PC-9 (cell line): Measurements from ENCODE around the gene C8G. TPM values are rescaled to one million over a fixed set of nuclear protein-coding genes. Genes with fewer than 3 reads are reported as not detected.

ENCODE experiments used
- BruUV-seq: library from RNA; stranded (reverse); fragments of 400-500 nt; replicated peaks from 2 replicates; lab custom pipeline; 2021; lab: Mats Ljungman, UMichigan
- CTCF ChIA-PET: fragments of 300-600 bp; sonication (Branson Sonifier 250); formaldehyde crosslinking; loops from one replicate; lab custom pipeline; 2022; ENCODE audit warnings: antibody characterized with exemption; lab: Charles Lee
- POLR2A ChIA-PET: fragments of 300-600 bp; sonication (Branson Sonifier 250); formaldehyde crosslinking; loops from one replicate; lab custom pipeline; 2022; ENCODE audit warnings: antibody characterized with exemption; ENCODE audit not compliant: unreplicated experiment; lab: Charles Lee
- DNase-seq, 2 experiments: peaks; one replicate each; pipeline versions ENCODE4 v3.0.0 to v3.0.0-alpha.2; 2015 to 2022; ENCODE audit warnings: mixed read lengths in 1 of 2
- H2AFZ ChIP-seq: fragments of 200-600 bp; sonication (generic); 2 replicates; pipeline ENCODE4 v1.8.1; 2017; ENCODE audit warnings: antibody characterized with exemption
- H3F3A ChIP-seq: fragments of 200-600 bp; sonication (generic); 2 replicates; pipeline ENCODE4 v1.8.1; 2017; ENCODE audit warnings: antibody characterized with exemption, mild to moderate bottlenecking, low read depth; ENCODE audit not compliant: insufficient read depth
- H3K27ac ChIP-seq: fragments of 200-600 bp; sonication (generic); 2 replicates; pipeline ENCODE4 v1.6.1; 2016; ENCODE audit warnings: mixed run types
- H3K27me3 ChIP-seq: fragments of 200-600 bp; sonication (generic); 2 replicates; pipeline ENCODE4 v1.6.1; 2016; ENCODE audit warnings: low read depth, mixed run types; ENCODE audit not compliant: insufficient read depth
- H3K36me3 ChIP-seq: fragments of 200-600 bp; sonication (generic); 2 replicates; pipeline ENCODE4 v1.6.1; 2016; ENCODE audit warnings: low read depth, mixed run types
- H3K4me1 ChIP-seq: fragments of 200-600 bp; sonication (generic); replicated peaks from 2 replicates; pipeline ENCODE4 v1.6.1; 2016; ENCODE audit warnings: mixed run types; ENCODE audit not compliant: insufficient read depth
- H3K4me2 ChIP-seq: fragments of 200-600 bp; sonication (generic); 2 replicates; pipeline ENCODE4 v1.6.1; 2017; ENCODE audit warnings: mixed run types
- H3K4me3 ChIP-seq: fragments of 200-600 bp; sonication (generic); 2 replicates; pipeline ENCODE4 v1.6.1; 2016; ENCODE audit warnings: mixed run types
- H3K79me2 ChIP-seq: fragments of 200-600 bp; sonication (generic); 2 replicates; pipeline ENCODE4 v1.6.1; 2017; ENCODE audit warnings: low read depth, mixed run types
- H3K9me2 ChIP-seq: fragments of 200-600 bp; sonication (generic); 2 replicates; pipeline ENCODE4 v1.8.1; 2017; ENCODE audit warnings: mild to moderate bottlenecking; ENCODE audit not compliant: insufficient read depth
- H3K9me3 ChIP-seq: fragments of 200-600 bp; sonication (generic); 2 replicates; pipeline ENCODE4 v1.8.1; 2016; ENCODE audit warnings: low read depth; ENCODE audit not compliant: insufficient read depth
- H4K20me1 ChIP-seq: fragments of 200-600 bp; sonication (generic); 2 replicates; pipeline ENCODE4 v1.8.1; 2017; ENCODE audit not compliant: insufficient read depth
- EZH2 ChIP-seq: fragments of 200-600 bp; sonication (generic); IDR thresholded peaks from 2 replicates; pipeline ENCODE4 v1.8.0; 2017; ENCODE audit warnings: antibody characterized with exemption, low read depth
- intact Hi-C: fragments of 100-400 bp; cut with micrococcal nuclease; formaldehyde crosslinking; loops from one replicate; pipeline ENCODE4 v1.10.0; 2022; ENCODE audit not compliant: unreplicated experiment
- total RNA-seq: library from RNA; stranded (reverse); gene quantifications from 2 replicates; pipeline ENCODE4 v1.2.3, GENCODE V29; 2021
- TF ChIP-seq, protein P1 (sequence below): fragments of 200-600 bp; sonication (generic); conservative IDR thresholded peaks from 2 replicates; pipeline ENCODE4 v1.6.1; 2017; ENCODE audit warnings: mixed run types, antibody characterized with exemption, mild to moderate bottlenecking, moderate library complexity

The C8G gene
- total RNA-seq, 1 experiment from 2014 or later, result 2.3 TPM

DNA sequence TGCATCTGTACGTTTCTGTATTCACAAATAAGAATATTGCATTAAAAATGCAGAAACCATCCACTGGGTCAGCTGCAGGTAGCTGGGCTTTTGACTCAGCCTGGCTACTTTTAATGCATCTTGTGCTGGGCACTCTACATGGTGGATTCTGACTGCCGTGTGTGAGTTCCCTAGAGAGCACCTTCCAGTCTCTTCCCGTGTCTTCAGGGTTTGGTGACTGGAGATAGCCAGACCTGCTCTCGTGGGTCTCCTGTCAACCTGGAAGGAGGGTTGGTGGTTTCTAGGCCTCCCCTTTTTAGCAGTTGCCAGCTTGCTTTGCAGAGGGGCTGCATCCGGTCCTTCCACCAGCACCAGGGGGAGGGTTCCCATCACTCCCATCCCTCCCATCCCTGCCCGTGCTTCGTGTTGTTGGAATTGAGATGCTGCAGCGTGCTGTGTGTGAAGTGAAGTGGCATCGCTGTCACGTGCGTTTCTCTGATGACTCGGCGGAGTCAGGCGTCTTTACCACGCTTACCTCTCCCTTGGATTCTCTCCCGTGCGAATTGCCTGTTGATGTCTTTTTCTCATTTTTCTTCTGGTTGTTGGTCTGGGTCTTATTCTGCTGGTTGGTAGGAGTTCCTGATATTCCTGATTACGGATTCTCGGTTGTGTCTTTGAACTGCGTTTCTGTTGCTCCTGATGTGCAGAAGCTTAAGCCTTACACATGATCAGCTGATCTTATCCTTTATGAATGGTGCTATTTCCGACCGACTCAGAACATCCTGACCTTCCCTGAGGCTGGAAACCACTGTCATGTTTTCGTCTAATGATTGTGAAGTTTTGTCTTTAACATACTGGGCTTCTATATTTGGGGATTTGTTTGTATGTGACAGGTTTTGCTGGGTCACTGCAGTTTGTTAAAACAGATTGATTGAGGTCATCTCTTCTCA, 17.4 kb upstream of the C8G start:
- no TSS peak for BruUV-seq
- peaks cover 10% of the 10 kb centered on the region for H3K4me1 ChIP-seq
- no peak overlapping the region for H3K27ac ChIP-seq
- ChIA-PET CTCF (interaction anchor here (0.6 to 0.7 kb wide), 2 partner anchors 73 to 134 kb away, joined by 3 to 8 read pairs; no protein-coding TSS in a partner anchor), POLR2A (no interaction called here)
- H3K4me2 ChIP-seq, result no peak overlapping the region
- H3K9me3 ChIP-seq, result no peaks in the 10 kb centered on the region
- H3K4me3 ChIP-seq, result no peak overlapping the region
- no peak overlapping the region for H2AFZ ChIP-seq
- intact Hi-C loops, result no loop called here
- DNase-seq, result no peak
- no peaks in the 10 kb centered on the region for H3K9me2 ChIP-seq
- no peaks in the 10 kb centered on the region for H4K20me1 ChIP-seq
- no peaks in the 10 kb centered on the region for H3K27me3 ChIP-seq
- no peaks in the 10 kb centered on the region; the same call in 1 of the 2 replicates for H3K36me3 ChIP-seq
- no peaks in the 10 kb centered on the region for H3K79me2 ChIP-seq
- TF ChIP-seq, protein P1, sequence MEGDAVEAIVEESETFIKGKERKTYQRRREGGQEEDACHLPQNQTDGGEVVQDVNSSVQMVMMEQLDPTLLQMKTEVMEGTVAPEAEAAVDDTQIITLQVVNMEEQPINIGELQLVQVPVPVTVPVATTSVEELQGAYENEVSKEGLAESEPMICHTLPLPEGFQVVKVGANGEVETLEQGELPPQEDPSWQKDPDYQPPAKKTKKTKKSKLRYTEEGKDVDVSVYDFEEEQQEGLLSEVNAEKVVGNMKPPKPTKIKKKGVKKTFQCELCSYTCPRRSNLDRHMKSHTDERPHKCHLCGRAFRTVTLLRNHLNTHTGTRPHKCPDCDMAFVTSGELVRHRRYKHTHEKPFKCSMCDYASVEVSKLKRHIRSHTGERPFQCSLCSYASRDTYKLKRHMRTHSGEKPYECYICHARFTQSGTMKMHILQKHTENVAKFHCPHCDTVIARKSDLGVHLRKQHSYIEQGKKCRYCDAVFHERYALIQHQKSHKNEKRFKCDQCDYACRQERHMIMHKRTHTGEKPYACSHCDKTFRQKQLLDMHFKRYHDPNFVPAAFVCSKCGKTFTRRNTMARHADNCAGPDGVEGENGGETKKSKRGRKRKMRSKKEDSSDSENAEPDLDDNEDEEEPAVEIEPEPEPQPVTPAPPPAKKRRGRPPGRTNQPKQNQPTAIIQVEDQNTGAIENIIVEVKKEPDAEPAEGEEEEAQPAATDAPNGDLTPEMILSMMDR, result no peak
- no peak for TF ChIP-seq EZH2
- peaks cover 12% of the 10 kb centered on the region; the same call in 1 of the 2 replicates for H3F3A ChIP-seq

DNA sequence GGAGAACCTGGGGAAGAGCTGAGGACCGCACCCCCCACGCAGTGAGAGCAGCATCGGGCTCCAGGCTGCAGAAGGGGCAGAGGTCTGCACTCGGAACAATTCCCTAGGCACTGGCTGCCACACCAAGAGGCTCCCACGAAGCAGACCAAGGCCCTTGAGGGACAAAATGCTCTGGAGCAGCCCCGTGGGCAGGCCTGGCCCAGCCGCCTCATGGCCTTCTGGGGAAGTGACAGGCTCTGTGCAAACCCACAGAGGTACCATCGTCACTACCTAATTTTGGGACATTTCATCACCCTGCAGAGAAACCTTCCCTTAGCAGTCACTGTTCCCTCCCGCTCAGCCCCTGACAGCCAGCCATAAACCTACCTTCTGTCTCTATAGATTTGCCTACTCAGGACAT, 16.5 kb upstream of the C8G start:
- Histone ChIP-seq H3F3A (peaks cover 12% of the 10 kb centered on the region; the same call in 1 of the 2 replicates), H4K20me1 (no peaks in the 10 kb centered on the region), H3K4me2 (no peak overlapping the region), H3K4me1 (peaks cover 10% of the 10 kb centered on the region), H3K9me2 (no peaks in the 10 kb centered on the region), H3K27ac (no peak overlapping the region), H3K9me3 (no peaks in the 10 kb centered on the region), H3K4me3 (no peak overlapping the region), H2AFZ (no peak overlapping the region), H3K27me3 (no peaks in the 10 kb centered on the region), H3K36me3 (no peaks in the 10 kb centered on the region; the same call in 1 of the 2 replicates), H3K79me2 (no peaks in the 10 kb centered on the region)
- TF ChIP-seq, protein P1, result no peak
- no peak for TF ChIP-seq EZH2
- ChIA-PET POLR2A (no interaction called here), CTCF (no interaction called here)
- DNase-seq, result no peak
- no TSS peak for BruUV-seq
- intact Hi-C loops, result no loop called here

DNA sequence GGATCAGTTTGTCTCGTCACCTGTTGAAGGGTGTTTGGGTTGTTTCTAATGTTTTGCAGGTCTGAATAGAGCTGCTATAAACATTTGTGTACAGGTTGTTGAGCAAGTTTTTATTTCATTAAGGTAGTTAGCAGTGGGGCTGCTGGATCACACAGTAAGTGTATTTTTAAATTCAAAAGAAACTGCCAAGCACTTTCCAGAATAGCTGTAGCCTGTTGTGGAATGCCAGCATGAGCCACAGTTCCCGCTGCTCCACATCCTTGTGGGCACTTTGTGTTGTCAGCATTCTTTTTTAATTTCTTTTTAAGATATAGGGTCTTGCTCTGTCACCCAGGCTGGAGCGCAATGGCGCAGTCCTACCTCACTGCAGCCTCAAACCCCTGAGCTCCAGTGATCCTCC, 15.0 kb upstream of the C8G start:
- H3K79me2 ChIP-seq, result no peaks in the 10 kb centered on the region
- DNase-seq, result no peak
- no peak overlapping the region for H2AFZ ChIP-seq
- ChIA-PET CTCF (no interaction called here), POLR2A (no interaction called here)
- H3K9me3 ChIP-seq, result no peaks in the 10 kb centered on the region
- H3K27me3 ChIP-seq, result no peaks in the 10 kb centered on the region
- H3K36me3 ChIP-seq, result no peaks in the 10 kb centered on the region; the same call in 1 of the 2 replicates
- H3K4me3 ChIP-seq, result no peak overlapping the region
- H4K20me1 ChIP-seq, result no peaks in the 10 kb centered on the region
- TF ChIP-seq, protein P1, result no peak
- TF ChIP-seq EZH2, result no peak
- no peak overlapping the region for H3K27ac ChIP-seq
- no peaks in the 10 kb centered on the region for H3K9me2 ChIP-seq
- H3K4me2 ChIP-seq, result no peak overlapping the region
- peaks cover 10% of the 10 kb centered on the region for H3K4me1 ChIP-seq
- no TSS peak for BruUV-seq
- intact Hi-C loops, result no loop called here
- peaks cover 12% of the 10 kb centered on the region; the same call in 1 of the 2 replicates for H3F3A ChIP-seq
